Astrocyte (in vitro differentiated cells and primary cell): ENCODE data around the gene NCKAP1. TPM values are rescaled to one million over a fixed set of nuclear protein-coding genes. Genes with fewer than 3 reads are reported as not detected.

Experiments
- DNase-seq: peaks from one replicate; pipeline ENCODE4 v3.0.0-alpha.2; 2010; ENCODE audit warnings: low read depth
- FAIRE-seq: peaks from 2 replicates; lab custom pipeline; 2011; peaks lifted over from hg19 to GRCh38; lab: Jason Lieb, UNC
- H2AFZ ChIP-seq: 2 replicates; pipeline ENCODE4 v1.6.0; 2012; ENCODE audit warnings: low read depth, low read length, inconsistent platforms
- H3K27ac ChIP-seq: 2 replicates; pipeline ENCODE4 v1.5.1; 2011; ENCODE audit warnings: low read depth, low read length, inconsistent platforms
- H3K27me3 ChIP-seq: 2 replicates; pipeline ENCODE4 v1.6.0; 2011; ENCODE audit warnings: low read length, inconsistent platforms; ENCODE audit not compliant: insufficient read depth
- H3K36me3 ChIP-seq: 2 replicates; pipeline ENCODE4 v1.5.1; 2011; ENCODE audit warnings: low read length, inconsistent platforms; ENCODE audit not compliant: insufficient read depth
- H3K4me1 ChIP-seq: 2 replicates; pipeline ENCODE4 v1.5.1; 2011; ENCODE audit warnings: low read length, inconsistent platforms; ENCODE audit not compliant: insufficient read depth
- H3K4me2 ChIP-seq: 2 replicates; pipeline ENCODE4 v1.6.0; 2012; ENCODE audit warnings: low read length, inconsistent platforms
- H3K4me3 ChIP-seq: 2 replicates; pipeline ENCODE4 v1.5.1; 2011; ENCODE audit warnings: low read depth, mild to moderate bottlenecking, low read length, inconsistent platforms; ENCODE audit not compliant: insufficient read depth
- H3K79me2 ChIP-seq: 2 replicates; pipeline ENCODE4 v1.6.0; 2012; ENCODE audit warnings: mild to moderate bottlenecking, low read length, inconsistent platforms; ENCODE audit not compliant: insufficient read depth
- H3K9ac ChIP-seq: 2 replicates; pipeline ENCODE4 v1.6.0; 2012; ENCODE audit warnings: mild to moderate bottlenecking, low read length, inconsistent platforms
- H3K9me3 ChIP-seq: 2 replicates; pipeline ENCODE4 v1.5.1; 2012; ENCODE audit warnings: low read depth, mild to moderate bottlenecking, low read length, inconsistent platforms; ENCODE audit not compliant: insufficient read depth
- H4K20me1 ChIP-seq: 2 replicates; pipeline ENCODE4 v1.6.0; 2012; ENCODE audit warnings: low read length, inconsistent platforms; ENCODE audit not compliant: insufficient read depth
- H3K27ac Mint-ChIP-seq: one replicate; pipeline ENCODE4 v1.8.0; 2021; ENCODE audit warnings: mild to moderate bottlenecking, mixed read lengths; ENCODE audit not compliant: unreplicated experiment
- H3K27me3 Mint-ChIP-seq: one replicate; pipeline ENCODE4 v1.8.0; 2021; ENCODE audit warnings: low read depth, mixed read lengths; ENCODE audit not compliant: unreplicated experiment
- H3K36me3 Mint-ChIP-seq: one replicate; pipeline ENCODE4 v1.8.0; 2021; ENCODE audit warnings: low read depth, mixed read lengths; ENCODE audit not compliant: unreplicated experiment
- H3K4me1 Mint-ChIP-seq: one replicate; pipeline ENCODE4 v1.8.0; 2021; ENCODE audit warnings: low read depth, mixed read lengths; ENCODE audit not compliant: unreplicated experiment
- H3K4me3 Mint-ChIP-seq: one replicate; pipeline ENCODE4 v1.8.0; 2021; ENCODE audit warnings: mild to moderate bottlenecking, moderate library complexity, mixed read lengths; ENCODE audit not compliant: unreplicated experiment
- H3K9me3 Mint-ChIP-seq: one replicate; pipeline ENCODE4 v1.8.0; 2021; ENCODE audit warnings: mild to moderate bottlenecking, mixed read lengths; ENCODE audit not compliant: unreplicated experiment
- EZH2 ChIP-seq: IDR thresholded peaks from 2 replicates; pipeline ENCODE4 v1.6.1; 2012; ENCODE audit warnings: mild to moderate bottlenecking, low read length, inconsistent platforms; ENCODE audit not compliant: insufficient read depth
- total RNA-seq: library from RNA; stranded (reverse); gene quantifications from 2 replicates; pipeline ENCODE4 v1.2.1, GENCODE V29; 2021
- TF ChIP-seq, protein P1 (sequence below): IDR thresholded peaks from 2 replicates; pipeline ENCODE4 v1.5.1; 2011; ENCODE audit warnings: low read depth, mild to moderate bottlenecking, inconsistent platforms, low read length, moderate library complexity; ENCODE audit not compliant: insufficient read depth

NCKAP1 gene
- total RNA-seq, 1 donor from 2014 or later: 164 TPM

DNA sequence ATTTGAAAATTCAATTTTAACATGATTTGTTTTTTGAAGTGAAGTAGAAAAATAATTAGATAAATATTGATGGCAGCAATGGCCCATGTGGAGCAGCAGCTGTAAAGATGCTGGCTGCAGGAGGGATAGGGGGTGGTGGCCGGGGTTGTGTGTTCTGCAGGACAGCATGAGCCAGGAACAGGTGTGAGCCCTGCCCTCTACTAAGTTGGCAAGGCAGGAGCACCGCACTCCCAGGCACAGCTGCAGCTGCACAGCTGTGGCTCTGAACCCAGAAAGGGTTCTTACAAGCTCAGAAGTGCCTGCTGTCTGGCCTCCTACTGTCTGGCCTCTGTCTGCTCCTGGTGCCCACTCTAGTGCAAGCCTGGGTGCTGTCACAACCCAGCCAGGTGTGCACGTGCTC, 30.3 kb upstream of the NCKAP1 start:
- Mint-ChIP-seq H3K36me3 (peaks cover 1% of the 10 kb centered on the region), H3K4me3 (no peak overlapping the region), H3K4me1 (peaks cover 2% of the 10 kb centered on the region), H3K27me3 (peaks cover 5% of the 10 kb centered on the region), H3K9me3 (no peaks in the 10 kb centered on the region), H3K27ac (no peak overlapping the region)
- TF ChIP-seq, protein P1, sequence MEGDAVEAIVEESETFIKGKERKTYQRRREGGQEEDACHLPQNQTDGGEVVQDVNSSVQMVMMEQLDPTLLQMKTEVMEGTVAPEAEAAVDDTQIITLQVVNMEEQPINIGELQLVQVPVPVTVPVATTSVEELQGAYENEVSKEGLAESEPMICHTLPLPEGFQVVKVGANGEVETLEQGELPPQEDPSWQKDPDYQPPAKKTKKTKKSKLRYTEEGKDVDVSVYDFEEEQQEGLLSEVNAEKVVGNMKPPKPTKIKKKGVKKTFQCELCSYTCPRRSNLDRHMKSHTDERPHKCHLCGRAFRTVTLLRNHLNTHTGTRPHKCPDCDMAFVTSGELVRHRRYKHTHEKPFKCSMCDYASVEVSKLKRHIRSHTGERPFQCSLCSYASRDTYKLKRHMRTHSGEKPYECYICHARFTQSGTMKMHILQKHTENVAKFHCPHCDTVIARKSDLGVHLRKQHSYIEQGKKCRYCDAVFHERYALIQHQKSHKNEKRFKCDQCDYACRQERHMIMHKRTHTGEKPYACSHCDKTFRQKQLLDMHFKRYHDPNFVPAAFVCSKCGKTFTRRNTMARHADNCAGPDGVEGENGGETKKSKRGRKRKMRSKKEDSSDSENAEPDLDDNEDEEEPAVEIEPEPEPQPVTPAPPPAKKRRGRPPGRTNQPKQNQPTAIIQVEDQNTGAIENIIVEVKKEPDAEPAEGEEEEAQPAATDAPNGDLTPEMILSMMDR: no peak
- H3K9ac ChIP-seq: no peak overlapping the region
- no peaks in the 10 kb centered on the region for H3K9me3 ChIP-seq
- FAIRE-seq: no peak
- H3K79me2 ChIP-seq: no peaks in the 10 kb centered on the region
- no peak overlapping the region for H3K27ac ChIP-seq
- peaks cover 2% of the 10 kb centered on the region for H3K27me3 ChIP-seq
- H3K36me3 ChIP-seq: no peaks in the 10 kb centered on the region
- no peaks in the 10 kb centered on the region for H4K20me1 ChIP-seq
- no peak overlapping the region for H3K4me2 ChIP-seq
- no peak for DNase-seq
- H3K4me1 ChIP-seq: no peaks in the 10 kb centered on the region
- H2AFZ ChIP-seq: no peak overlapping the region
- H3K4me3 ChIP-seq: no peak overlapping the region

DNA sequence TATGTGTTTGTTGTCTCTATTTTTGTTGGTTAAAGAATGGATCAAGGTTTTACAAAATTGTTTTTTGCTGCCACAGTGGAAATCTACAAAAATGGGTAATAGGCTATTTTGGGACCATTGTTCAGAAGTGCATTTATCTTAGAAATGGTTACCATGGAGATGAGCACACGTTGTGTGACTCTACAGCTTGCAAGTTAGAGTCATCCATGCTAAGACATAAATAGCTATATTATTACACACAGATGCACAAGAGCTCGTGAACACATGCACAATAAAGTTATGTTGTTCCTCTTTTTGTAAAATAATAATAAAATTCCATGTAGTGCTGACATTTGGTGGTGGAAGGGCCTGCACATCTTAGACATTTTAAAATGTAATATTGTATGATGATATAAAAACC, 24.8 kb upstream of the NCKAP1 start:
- Mint-ChIP-seq H3K36me3 (no peaks in the 10 kb centered on the region), H3K4me1 (peaks cover 16% of the 10 kb centered on the region), H3K27ac (peak overlapping the region; percentile 37), H3K9me3 (no peaks in the 10 kb centered on the region), H3K4me3 (no peak overlapping the region), H3K27me3 (no peaks in the 10 kb centered on the region)
- H3K27me3 ChIP-seq: no peaks in the 10 kb centered on the region
- DNase-seq (peak; percentile 73), FAIRE-seq (peak; percentile 71)
- no peaks in the 10 kb centered on the region for H3K79me2 ChIP-seq
- no peaks in the 10 kb centered on the region for H3K9me3 ChIP-seq
- no peak overlapping the region for H3K4me2 ChIP-seq
- H3K27ac ChIP-seq: peak overlapping the region; percentile 24
- H3K36me3 ChIP-seq: no peaks in the 10 kb centered on the region
- no peak for TF ChIP-seq EZH2
- TF ChIP-seq, protein P1: no peak
- no peak overlapping the region for H3K9ac ChIP-seq
- H4K20me1 ChIP-seq: no peaks in the 10 kb centered on the region
- no peak overlapping the region for H3K4me3 ChIP-seq
- H2AFZ ChIP-seq: no peak overlapping the region
- peaks cover 2% of the 10 kb centered on the region for H3K4me1 ChIP-seq

DNA sequence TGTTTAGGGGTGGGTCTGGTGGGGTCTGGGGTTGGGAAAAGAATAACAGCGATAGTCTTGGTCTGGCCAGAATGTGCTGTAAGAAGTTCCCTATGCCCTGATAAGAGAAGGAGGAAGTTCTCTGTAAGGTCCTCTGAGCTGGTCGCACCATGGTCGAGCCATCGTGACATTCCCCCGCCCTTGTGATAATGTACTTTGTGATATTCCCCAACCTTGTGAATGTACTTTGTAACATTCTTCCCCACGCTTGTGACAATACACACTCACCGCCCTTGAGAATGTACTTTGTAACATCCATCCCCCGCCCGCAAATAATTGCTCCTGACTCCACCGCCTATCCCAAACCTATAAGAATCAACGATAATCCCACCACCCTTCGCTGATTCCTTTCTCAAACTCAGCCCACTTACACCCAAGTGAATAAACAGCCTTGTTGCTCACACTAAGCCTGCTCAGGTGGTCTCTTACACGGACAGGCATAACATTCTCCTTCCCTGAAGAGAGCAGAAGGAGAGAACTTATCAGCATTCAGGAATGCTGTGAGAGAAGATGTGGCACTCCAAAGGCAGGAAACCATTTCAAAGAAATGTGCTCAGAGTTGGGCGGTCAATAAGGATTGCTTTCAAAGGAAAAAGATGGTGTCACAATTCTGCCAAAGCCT, 22.4 kb upstream of the NCKAP1 start:
- Histone ChIP-seq H3K27me3 (no peaks in the 10 kb centered on the region), H3K27ac (no peak overlapping the region), H3K36me3 (no peaks in the 10 kb centered on the region), H3K9me3 (no peaks in the 10 kb centered on the region), H3K4me3 (no peak overlapping the region), H2AFZ (no peak overlapping the region), H3K4me1 (peaks cover 2% of the 10 kb centered on the region), H3K9ac (no peak overlapping the region), H4K20me1 (no peaks in the 10 kb centered on the region), H3K4me2 (no peak overlapping the region), H3K79me2 (no peaks in the 10 kb centered on the region)
- TF ChIP-seq, protein P1: no peak
- TF ChIP-seq EZH2: no peak
- H3K27me3 Mint-ChIP-seq: no peaks in the 10 kb centered on the region
- peaks cover 18% of the 10 kb centered on the region for H3K4me1 Mint-ChIP-seq
- no peaks in the 10 kb centered on the region for H3K36me3 Mint-ChIP-seq
- DNase-seq (no peak), FAIRE-seq (no peak)
- no peak overlapping the region for H3K4me3 Mint-ChIP-seq
- H3K9me3 Mint-ChIP-seq: no peaks in the 10 kb centered on the region
- peak overlapping the region; percentile 13 for H3K27ac Mint-ChIP-seq
